Limb (tissue), 2 donors: ENCODE data around the gene CD99L2.

Experiments
- DNase-seq, 2 donors: peaks; one replicate each; pipeline ENCODE4 v3.0.0-alpha.2; 2016; ENCODE audit errors: extremely low spot score in 2 of 2

Gene CD99L2

DNA sequence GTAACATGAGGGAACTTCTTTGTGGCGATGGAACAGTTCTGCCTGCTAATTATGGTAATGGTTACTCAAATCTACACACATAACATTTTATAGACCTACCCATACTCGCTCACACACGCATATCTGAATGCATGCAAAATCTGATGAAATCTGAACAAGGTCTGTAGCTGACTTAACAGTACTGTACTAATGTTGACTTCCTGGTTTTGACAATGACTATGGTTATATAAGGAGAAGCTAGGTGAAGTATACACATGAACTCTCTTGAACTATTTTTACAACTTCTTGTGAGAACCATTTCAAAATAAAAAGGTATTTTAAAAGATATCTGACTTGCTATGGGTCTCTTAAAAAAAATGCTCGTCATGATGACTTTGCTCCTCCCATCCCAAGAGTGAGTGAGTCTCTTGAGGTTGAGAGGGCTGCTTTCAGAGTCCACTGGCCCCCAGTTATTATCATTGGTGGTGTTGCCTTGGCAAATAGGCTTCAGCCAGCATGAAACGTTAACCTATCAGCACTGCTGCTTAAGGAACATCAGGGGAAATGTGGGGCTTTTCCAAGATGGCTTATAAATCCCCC is 105.4 kb downstream of the CD99L2 start:
- no peak for DNase-seq

- no peak for DNase-seq
Measured at GRCh38 chrX:150790021-150790420, 108.4 kb downstream of the CD99L2 start.

- no peak for DNase-seq
Measured at GRCh38 chrX:150781677-150782076, 116.8 kb downstream of the CD99L2 start.

DNA sequence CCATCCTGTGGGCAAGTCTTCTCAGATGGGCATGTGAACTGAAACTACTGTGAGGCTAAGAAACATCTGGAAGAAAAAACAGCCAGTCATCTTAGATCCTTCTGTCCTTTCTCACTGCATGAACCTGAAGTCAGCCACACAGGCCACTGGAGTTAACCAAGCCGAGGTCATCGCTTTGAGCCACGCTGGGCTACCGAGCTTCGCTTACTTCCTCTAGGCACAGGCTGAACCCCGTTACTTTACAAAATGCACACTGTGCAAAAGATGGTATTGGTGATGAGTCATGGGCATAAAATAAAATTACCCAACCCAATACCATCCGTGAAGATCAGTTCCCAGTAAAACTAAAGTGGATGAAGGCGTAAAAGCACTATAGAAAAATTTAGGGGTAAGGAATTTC is 119.1 kb downstream of the CD99L2 start:
- no peak for DNase-seq

DNA sequence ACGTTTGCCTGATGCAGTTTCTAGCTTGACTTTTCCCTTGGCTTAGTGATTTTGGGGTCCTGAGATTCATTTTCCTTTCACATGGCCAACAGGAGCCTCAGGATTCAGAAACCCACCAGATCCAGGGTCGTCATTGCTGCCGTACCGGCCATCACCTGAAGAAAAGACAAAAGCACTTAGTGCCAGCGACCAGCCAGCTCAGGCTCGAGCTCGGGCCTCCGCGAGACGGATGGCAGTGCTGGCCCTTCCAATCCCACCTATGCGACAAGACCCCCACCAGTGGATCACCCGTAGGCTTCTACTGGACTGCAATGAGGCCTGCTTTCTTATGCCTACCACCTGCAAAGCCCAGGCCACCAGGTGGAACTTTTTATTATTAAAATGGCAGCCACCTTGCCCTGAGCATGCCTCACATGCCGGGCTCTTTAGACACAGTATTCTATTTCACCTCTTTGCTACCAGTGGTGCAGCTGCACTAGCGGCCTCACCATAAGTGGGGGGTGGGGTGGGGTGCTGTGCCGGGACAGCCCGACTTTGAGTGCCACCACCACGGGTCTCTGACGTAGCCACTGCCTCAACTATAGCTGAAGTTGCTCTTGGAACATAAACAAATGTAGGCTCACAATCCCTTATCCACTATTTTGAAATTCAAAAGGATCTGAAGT is 121.0 kb downstream of the CD99L2 start:
- DNase-seq, result no peak

DNA sequence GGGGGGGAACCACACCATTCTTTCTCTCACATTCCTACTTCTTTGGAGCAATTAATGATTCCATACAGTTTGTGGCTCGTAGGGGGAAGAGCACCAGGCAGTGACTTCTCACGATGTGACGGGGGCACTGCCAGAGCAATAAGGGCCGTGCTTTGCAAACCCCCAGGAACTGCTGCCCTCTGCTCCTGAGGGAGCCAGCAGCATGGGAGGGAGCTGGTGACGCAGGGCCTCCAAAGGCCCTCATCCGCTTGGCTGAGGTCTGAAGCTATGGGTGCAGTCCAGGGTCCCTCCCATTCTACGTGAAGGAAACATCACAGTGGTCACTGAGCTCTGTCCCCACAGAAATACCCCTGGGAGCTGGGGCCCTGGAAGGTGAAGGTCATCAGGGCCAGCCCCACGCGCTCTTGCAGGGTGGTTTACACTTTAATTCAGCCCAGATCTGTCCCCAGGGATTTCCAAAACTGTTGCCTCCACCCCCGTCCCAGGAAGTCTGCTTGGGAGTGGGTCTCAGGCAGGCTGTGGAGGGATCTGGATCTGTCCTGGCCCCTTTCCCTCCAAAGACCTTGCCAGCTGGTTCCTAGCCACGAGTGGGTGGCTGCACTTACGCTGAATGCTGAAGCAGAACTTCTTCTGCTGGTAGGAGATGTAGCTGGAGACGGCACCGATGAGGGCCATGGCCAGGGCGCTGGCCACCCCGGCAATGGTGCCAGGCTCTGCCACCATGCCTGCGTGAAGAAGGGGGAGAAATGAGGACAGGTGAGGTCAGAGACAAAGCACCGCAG is 122.7 kb downstream of the CD99L2 start:
- DNase-seq, result no peak

DNA sequence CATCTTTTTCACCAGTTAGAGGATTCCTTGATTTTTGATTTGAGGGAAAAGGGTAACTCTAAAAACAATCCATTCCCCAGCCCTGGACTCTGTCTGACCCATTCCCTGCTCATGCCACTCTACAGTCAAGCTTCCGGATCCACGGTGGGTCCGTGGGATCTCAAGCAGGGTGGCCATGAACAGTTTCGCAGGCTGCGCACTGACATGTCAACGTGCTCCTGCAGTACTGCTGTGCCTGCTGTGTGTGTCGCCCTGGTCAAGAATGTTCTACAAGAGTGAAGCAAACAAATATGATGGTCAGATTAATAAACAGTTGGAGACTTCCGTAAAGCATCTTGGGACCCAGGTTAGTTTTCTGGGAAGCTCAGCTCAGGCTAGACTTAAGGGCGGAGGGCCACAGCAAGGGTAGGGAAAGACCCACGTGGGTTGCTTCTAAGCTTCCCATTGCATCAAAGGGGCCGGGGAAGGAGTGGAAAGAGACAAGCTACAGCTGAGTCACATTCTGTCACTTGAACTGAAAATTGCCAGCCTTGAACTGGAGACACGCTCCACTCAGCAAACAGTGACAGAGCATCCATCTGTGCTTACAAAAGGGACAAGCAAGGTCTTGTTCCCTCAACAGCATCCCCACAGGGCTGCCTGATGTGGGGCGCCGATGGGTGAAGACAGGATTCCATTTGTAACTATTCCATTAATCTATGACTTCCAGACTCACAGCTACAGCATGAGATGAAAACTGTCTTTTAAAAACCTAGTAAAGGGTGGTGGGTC is 123.5 kb downstream of the CD99L2 start:
- no peak for DNase-seq

DNA sequence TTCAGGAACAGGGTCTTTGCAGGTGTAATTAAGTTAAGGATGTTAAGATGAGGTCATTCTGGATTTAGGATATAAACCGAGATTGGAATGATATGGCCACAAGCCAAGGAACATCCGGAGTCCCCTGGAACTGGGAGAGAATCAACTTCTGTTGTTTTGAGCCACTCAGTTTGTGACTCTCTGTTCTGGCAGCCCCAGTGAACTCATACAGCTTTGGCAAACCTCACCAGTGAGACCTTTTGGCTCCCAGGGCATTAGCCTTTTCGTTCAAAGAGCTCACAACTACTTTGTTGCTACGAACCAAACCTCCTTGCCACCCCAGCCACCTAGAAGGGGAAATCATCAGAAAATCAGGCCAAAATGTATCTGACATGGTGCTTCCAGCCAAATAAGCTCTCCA is 124.8 kb downstream of the CD99L2 start:
- no peak for DNase-seq

DNA sequence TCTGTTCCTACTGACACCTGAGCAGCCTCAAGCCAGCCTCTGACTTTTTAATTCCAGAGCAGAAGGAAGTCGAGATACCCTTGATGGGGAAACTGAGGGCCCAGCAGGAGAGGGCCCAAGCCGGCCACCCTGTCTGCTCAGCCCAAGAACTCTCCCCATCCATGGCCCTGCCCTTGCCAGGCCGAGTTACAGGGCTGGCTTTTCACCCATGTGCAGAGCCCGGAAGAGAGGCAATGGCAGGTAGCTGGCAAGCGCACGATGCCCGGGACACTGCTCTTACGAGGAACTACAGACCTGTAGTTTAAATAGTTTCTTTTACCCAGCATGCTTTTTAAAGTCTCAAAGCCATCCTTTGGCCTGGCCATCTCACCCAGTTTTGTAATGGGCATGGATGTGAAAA is 125.4 kb downstream of the CD99L2 start:
- no peak for DNase-seq

DNA sequence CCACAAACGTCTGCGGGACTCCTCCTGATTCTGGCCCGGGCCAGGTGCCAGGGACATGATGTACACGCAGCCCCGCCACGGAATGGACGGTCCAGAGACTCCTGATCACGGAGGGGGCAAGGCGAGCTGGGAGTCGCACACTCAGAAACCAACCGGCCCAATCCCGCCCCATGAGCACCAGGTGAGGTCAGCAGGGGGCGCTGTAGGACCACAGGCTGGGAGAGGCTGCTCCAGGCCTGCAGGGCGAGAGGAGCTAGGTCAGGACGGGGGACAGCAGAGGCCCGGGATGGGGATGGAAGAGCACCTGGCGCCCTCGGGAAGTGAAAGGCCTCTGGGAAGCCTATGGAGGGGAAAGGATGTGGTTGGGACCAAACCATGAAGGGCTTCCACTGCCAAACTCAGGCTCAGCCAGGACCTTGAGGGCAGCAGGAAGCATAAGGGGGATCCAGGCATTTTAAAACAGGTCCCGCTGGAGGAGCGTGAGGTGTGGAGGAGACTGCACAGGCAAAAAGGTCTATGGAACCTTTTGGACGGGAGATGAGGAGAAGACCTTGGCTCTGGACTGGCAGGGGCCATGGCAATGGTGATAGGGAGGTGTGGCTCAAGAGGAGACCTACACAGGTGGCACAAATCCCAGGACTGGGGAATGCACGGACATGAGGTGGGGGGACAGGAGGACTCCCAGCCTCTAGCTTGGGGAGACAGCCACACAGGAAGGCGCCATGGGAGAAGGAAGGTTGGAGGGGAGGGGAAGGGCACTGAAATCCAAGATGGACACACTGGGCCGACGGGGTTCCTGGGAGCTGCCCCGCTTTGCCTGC is 126.1 kb downstream of the CD99L2 start:
- peak; percentile 20 to 85 for DNase-seq

- DNase-seq, result no peak
Measured at GRCh38 chrX:150771116-150771515, 127.4 kb downstream of the CD99L2 start.

DNA sequence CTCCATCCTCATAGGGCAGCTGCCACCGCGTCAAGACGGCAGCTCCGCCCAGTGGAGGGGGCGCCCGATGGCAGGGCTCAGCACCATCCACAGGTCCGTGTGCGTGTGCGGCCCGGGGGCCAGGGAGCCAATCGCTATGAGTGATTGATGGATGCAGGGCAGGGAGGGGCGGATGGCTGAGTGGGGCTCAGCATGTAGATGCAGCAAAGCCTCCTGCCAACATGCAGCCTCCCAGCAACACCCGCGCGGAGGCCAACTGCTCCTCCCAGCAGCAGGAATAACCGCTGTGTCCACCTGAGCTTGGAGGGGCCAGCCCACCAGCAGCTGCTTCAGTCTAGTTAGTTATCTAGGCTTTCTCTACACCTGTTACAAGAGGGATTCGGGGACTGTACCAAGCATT is 127.8 kb downstream of the CD99L2 start:
- DNase-seq, result no peak

DNA sequence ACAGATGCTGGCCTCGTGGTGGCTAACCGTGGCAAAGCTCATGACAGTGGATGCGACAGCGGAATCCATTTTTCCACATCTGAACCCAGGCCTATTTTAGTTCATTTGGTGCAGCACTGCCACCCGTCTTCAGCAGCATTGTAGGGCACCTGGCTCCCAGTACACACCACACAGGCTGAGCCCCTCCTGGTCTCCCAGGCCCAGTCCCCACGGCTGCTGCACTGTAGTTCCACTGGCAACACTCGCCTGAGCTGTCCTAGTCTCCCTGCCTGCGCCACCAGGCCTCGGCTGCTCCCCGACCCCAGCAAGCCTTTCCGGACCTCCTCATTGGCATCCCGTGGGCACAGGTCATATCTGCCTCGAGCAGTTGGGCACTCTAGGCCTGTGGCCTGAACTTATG is 129.1 kb downstream of the CD99L2 start:
- DNase-seq, result no peak

GRCh38 chrX:150768580-150769190 is 129.8 kb downstream of the CD99L2 start:
- DNase-seq, result no peak

- DNase-seq, result no peak
Measured at GRCh38 chrX:150768132-150768485, 130.4 kb downstream of the CD99L2 start.

DNA sequence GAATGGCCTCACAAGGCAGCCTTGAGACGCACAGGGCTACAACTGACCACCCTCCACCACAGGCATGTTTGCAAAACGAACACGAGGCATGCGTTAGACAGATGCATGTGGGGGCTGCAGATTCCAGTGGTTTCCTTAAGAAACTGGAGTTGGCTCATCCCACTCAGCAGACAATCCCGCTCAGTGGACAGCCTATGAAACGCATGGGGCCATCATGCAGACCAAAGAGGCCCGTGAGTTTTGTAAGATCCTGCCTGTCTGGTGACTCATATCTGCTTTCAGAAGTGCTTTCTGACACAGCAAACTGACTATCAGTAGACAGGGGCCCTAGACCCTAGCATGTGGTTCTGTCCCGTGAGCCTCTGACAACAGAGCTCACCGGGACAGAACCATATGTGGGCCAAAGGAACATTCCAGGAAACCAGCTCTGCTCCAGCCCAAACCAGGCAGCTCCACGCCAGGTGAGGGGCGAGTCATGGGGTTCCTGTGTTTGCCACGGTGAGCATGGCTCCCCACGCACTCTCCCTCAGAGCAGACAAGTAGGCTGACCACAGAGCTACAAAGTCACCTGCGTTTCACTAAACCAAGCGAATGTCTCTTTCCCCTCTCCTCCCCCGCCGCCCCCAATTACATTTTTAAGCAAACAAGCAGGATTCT is 130.9 kb downstream of the CD99L2 start:
- no peak for DNase-seq

DNA sequence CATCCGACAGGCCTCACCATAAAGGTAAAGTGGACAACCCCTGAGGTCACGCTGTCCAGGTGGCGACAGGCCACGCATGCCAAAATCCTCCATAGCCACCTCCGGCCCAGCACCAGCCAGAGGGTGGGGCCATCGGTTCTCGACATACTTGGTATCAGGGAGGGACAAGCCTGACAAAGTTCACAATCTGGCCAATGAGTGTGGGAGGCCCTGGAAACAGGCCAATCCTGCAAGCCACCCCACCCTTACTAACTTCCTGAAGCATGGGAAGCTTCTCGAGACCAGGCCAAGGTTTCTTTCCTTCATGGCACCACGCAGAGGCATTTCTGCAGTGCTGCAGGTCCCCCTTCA is 131.4 kb downstream of the CD99L2 start:
- DNase-seq, result no peak

- DNase-seq, result no peak
Measured at GRCh38 chrX:150766351-150767044, 132.0 kb downstream of the CD99L2 start.

GRCh38 chrX:150765782-150766350 is 132.6 kb downstream of the CD99L2 start:
- DNase-seq, result no peak
